B cell (primary cell): Measurements from ENCODE around the gene ANAPC13.

ENCODE experiments used
- CTCF ChIP-seq: fragments of 200-600 bp; IDR thresholded peaks from one replicate; pipeline ENCODE4 v1.8.0; 2022; ENCODE audit warnings: antibody characterized with exemption, mild to moderate bottlenecking
- EZH2 ChIP-seq: IDR thresholded peaks from 2 replicates; pipeline ENCODE4 v1.6.1; 2012; ENCODE audit warnings: borderline replicate concordance, low read depth, mild to moderate bottlenecking, moderate library complexity, low read length; ENCODE audit not compliant: insufficient read depth, poor library complexity, severe bottlenecking

- no peak for TF ChIP-seq CTCF
- no peak for TF ChIP-seq EZH2
Observed at GRCh38 chr3:134486577-134487041, 824 bp upstream of the ANAPC13 start.
